Measurements from ENCODE around the gene SCYL1. TPM values are rescaled to one million over a fixed set of nuclear protein-coding genes. Genes with fewer than 3 reads are reported as not detected.

SCYL1 gene
- total RNA-seq, 1 experiment from 2014 or later, result 56.3 TPM

DNA sequence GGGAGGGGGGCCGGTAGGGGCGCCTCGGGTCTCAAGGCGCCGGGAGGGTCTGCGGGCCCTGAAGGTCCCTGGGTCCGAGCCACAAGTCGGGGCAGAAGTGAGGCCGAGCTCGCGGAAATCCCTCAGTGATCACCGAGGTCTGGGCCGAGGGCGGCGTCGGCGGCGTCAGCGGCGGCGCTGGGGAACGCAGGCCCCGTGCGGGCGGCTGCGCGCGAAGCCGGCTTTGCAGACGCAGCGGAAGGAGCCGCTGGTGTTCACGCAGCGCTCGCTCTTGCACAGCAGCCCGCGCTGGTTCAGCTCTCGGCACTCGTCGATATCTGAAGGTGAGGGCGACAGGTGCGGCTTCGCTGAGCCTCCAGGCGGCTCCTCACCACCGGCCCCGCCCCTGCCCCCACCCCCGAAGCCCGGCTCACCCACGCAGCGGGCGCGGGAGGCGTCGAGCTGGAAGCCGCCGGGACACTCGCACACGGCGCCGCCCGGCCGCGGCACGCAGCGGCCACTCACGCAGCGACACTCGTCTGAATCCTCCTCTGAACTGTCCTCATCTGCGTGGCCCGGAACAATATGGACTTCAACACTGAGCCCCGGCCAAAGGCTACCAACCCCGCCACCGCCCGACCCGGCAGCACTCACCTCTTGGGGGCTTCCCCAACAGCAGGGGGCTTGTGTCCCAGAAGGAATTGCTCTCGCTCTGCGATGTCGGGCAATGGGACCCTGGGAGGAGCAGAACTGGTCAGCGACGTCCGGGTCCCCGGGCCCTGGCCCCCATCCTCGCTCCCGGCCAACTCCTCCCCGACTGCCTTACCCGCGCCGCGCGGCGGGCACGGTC, 14.2 kb downstream of the SCYL1 start:
- DNase-seq, result no peak
- H3K9me3 ChIP-seq, result no peaks in the 10 kb centered on the region
- H3K36me3 ChIP-seq, result peaks cover 33% of the 10 kb centered on the region
- no peaks in the 10 kb centered on the region for H3K27me3 ChIP-seq
- H3K4me3 ChIP-seq, result no peak overlapping the region

DNA sequence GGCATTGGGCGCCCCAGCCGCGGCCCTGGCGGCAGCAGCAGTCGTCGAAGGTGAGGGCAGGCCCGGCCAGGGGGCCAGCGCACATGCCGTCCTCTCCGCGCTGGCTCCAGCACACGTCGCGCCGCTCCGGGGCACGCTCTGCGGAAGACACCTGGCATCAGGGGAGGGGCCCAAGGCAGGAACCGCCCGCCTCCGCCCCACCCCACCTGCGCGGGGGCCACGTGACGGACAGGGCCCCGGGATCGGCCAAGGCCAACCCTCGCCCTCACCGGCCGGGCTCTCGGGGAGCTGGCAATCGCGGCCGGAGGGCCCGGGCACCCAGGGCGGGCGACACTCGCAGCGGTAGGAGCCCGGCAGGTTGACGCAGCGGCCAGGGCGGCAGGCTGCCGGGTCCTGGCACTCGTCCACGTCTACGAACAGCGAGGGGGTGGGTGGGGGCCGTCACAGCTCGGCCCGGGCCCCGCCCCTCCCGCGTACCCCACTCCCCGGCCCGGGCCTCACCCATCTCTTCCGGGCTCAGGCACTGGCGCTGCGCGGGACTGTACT, 14.9 kb downstream of the SCYL1 start:
- no peak for DNase-seq
- H3K36me3 ChIP-seq, result peaks cover 35% of the 10 kb centered on the region
- no peak overlapping the region for H3K4me3 ChIP-seq
- no peaks in the 10 kb centered on the region for H3K9me3 ChIP-seq
- H3K27me3 ChIP-seq, result no peaks in the 10 kb centered on the region

DNA sequence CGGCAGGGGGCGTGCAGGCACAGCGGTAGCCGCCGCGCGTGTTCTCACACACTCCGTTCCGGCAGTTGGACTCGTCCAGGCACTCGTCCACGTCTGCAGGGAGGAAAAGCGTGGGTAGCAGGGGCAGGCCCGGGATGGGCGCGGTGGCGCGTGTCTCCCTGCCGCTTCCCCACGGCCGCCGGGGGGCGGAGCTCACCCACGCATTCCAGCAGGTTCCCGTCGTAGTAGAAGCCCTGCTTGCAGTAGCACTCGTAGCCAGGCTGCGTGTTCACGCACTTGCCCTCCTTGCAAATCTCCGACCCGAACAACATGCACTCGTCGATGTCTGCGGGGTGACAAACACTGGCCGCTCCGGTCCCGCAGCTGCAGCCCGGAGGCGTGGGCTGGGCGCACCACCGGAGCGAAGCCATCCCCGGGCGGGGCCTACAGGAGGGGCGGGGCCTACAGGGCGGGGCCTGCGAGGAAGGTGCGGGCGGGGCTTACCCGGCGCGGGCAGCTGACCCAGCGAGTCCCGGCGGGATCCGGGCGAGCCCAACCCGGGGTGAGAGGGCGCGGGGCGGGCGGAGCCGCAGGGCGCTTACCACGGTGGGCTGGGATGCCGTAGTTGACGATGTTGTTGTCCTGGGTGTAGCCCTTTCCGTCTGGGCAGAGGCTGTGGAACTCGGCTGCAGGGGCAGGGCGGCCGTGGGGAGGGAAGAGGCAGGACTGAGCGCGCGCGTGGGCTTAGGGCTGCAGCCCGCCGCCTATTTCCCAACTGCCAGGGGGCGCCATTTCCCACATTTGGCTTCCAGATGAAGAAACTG, 15.6 kb downstream of the SCYL1 start:
- H3K9me3 ChIP-seq, result no peaks in the 10 kb centered on the region
- H3K36me3 ChIP-seq, result peaks cover 40% of the 10 kb centered on the region
- no peaks in the 10 kb centered on the region for H3K27me3 ChIP-seq
- peak overlapping the region; percentile 22 for H3K4me3 ChIP-seq
- DNase-seq, result peak; percentile 79

DNA sequence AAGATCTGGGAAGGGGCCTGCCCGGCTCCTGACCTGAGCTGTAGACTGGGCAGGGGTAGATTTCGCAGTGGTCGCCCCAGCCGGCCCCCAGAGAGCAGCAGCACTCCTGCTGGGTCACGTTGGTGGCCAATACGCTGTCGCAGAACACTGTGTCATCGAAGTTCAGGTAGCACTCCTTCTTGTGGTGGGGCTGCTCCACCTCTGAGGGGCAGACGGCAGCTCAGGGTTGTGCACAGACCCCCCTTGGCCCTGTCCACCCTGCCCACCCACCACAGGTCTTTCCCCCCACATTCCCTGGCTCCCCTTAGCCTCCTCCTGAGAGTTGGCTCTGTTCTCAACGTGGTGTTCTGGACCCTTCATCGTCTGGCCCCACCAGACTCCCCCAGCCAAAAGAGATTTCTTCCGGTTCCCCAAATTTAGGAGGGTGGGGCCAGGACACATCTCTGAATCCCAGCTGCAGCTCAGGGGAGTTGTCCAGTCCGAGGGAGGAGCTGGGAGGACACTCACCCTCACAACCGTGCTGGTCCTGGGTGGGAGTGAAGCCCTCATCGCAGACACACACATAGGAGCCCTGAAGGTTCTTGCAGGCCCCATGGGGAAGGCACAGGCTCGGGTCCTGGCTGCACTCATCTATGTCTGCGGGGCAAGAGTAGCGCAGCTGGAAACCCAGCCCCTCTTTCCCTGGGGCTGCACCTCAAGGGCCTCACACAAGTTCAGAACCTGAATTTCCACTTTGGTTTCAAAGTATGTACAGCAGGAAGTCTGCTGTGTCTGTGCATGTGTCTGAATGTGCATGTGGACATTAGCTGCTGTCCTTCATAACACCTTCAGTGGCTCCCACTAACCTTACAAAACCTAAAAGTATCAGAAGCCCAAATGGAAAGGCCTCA, 16.5 kb downstream of the SCYL1 start:
- Histone ChIP-seq H3K36me3 (peaks cover 43% of the 10 kb centered on the region), H3K4me3 (peak overlapping the region; percentile 22), H3K27me3 (no peaks in the 10 kb centered on the region), H3K9me3 (no peaks in the 10 kb centered on the region)
- DNase-seq, result no peak

DNA sequence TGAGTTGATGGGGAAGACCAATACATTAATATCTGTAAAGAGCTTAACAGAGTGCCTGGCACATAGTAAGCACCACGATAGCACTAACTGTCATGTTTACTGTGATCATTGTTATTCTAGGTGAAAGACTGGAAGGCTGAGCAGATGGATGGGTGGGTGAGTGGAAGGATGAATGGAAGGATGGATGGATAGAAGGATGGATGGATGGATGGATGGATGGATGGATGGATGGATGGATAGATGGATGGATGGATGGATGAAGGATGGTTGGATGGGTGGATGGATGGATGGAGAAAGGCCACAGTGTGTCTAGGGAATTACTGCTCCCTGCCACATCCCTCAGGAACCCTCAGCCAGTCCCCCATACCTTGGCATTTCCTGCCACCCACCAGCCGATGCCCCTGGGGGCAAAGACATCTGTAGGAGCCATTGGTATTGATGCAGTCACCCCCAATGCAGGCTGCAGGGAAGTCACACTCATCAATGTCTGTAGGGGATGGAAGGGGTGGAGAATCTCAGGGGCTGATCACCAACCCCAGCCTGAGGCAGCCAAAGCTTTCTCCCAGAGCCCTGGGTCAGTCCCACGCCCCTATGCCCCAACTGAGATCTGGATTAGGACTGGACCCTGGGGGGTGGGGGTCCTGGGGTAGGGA, 18.0 kb downstream of the SCYL1 start:
- no peak for DNase-seq
- H3K36me3 ChIP-seq, result peaks cover 43% of the 10 kb centered on the region

DNA sequence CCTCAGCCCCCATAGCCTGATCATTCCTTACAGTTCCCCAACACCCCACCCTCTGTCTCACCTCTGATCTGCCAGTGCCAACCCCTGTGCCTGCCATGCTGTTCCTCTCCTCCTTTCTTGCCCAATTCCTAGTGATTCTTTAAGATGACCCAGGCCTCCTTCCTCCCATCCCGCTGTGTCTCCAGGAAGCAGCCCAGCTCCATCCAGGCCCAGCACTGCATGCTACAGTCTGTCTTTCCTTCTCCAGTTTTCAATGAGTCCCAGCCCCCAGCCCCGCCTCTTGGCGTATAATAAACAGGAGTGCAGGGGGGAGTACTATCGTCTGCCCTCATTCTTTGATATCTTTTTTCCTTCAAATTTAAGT, 21.0 kb downstream of the SCYL1 start:
- H3K36me3 ChIP-seq, result peaks cover 54% of the 10 kb centered on the region
- no peaks in the 10 kb centered on the region for H3K27me3 ChIP-seq
- DNase-seq, result no peak
- H3K9me3 ChIP-seq, result no peaks in the 10 kb centered on the region
- no peak overlapping the region for H3K4me3 ChIP-seq

More for the DNA sequence above, 18.0 kb downstream of the SCYL1 start:
- H3K27me3 ChIP-seq, result no peaks in the 10 kb centered on the region
- no peak overlapping the region for H3K4me3 ChIP-seq
- H3K9me3 ChIP-seq, result no peaks in the 10 kb centered on the region

DNA sequence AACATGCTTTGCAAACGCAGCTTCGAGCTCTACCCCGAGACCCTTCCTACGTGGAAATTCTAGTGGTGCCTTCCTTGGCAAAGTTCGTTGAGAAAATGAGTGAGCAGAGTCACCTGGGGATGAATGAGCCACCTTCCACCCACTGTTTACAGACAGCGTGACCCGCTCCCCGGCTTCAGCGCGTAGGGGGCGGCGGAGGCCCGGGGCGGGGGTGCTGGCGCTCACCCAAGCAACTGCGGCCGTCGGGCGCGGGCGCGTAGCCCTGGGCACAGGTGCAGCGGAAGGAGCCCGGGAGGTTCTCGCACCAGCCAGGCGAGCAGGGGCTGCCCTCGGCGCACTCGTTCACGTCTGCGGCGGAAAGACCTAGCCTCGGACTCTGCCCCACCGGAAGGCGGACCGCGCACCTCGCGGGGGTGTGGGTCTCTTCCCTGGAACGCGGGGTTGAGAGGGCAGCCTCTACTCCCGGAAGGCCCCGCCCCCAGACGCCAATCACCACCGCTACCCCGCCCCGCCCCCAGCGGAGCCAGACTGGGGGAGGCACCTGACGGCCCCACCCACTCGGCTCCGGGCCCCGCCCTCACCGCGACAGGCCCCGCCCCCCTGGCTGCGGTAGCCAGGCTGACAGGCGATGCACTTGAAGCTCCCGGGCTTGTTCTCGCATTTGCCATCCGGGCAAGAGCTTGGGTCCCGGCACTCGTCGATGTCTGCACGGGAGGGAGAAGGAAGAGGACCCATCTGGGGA, 21.5 kb downstream of the SCYL1 start:
- H3K9me3 ChIP-seq, result no peaks in the 10 kb centered on the region
- no peaks in the 10 kb centered on the region for H3K27me3 ChIP-seq
- H3K36me3 ChIP-seq, result peaks cover 54% of the 10 kb centered on the region
- no peak overlapping the region for H3K4me3 ChIP-seq
- DNase-seq, result no peak

DNA sequence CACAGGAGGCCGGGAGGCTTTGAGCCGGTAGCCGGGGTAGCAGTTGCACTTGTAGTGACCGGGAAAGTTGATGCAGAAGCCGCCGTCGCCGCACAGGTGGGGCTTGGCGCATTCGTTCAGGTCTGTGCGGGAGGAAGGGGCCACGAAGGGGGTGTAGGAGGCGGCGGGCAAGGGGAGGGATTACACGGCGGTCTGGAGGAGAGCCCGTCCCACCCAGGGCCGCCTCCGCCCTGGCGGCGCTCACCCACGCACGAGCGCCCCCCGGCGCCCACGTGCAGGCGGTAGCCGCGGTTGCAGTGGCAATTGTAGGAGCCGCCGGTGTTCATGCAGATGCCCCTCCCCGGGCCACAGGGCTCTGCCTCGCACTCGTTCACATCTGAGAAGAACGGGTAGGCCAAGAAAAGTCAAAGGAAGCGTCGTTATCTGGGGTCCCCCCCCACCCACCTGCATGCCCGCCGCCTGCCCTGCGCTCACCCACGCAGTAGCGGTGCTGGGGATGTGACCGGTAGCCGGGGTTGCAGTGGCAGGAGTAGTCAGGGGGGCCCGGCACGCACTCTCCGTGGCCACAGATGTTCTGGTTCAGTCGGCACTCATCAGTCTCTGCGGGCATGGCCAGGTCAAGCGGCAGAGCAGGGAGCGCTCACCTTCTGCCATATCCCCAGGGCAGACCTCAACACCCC, 22.7 kb downstream of the SCYL1 start:
- Histone ChIP-seq H3K27me3 (no peaks in the 10 kb centered on the region), H3K4me3 (no peak overlapping the region), H3K9me3 (no peaks in the 10 kb centered on the region), H3K36me3 (peaks cover 62% of the 10 kb centered on the region)
- no peak for DNase-seq

DNA sequence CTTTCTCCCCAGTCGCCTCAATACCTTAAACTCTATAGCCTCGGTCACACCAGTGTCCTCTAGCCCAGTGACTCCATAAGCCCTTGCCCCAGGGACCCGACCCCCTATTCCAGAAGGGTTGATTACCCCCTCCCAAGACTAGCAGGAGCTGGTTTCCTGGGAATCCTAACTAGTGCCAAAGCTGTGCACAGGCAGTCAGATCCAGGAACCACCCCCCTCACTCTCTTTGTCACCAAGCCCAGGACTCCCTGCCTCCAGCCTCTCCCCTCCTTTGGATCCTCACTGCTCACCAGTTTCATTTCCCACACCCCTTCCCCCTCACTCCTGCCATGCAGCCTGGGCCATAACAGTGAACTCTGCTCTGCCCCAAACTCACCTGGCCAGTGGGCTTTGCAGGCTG, 23.5 kb downstream of the SCYL1 start:
- Histone ChIP-seq H3K36me3 (peaks cover 66% of the 10 kb centered on the region), H3K9me3 (no peaks in the 10 kb centered on the region), H3K27me3 (no peaks in the 10 kb centered on the region), H3K4me3 (no peak overlapping the region)
- no peak for DNase-seq

DNA sequence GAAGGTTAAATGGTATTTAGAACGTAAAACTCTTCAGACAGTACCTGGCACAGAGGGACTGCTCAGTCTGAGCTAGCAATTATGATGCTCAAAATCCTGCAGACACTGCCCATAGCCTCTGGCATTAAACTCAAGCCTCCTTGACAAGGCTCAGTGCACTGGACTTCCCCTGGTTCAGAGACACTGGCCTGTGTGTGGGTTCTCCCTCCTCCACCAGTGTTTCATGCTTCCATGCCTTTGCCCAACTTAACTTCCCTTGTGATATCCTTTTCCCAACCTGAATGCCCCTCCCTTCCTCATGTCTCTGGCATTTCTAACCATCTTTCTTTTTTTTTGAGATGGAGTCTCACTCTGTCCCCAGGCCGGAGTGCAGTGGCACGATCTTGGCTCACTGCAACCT, 24.2 kb downstream of the SCYL1 start:
- H3K9me3 ChIP-seq, result no peaks in the 10 kb centered on the region
- H3K4me3 ChIP-seq, result no peak overlapping the region
- no peak for DNase-seq
- H3K27me3 ChIP-seq, result no peaks in the 10 kb centered on the region
- H3K36me3 ChIP-seq, result peaks cover 66% of the 10 kb centered on the region

DNA sequence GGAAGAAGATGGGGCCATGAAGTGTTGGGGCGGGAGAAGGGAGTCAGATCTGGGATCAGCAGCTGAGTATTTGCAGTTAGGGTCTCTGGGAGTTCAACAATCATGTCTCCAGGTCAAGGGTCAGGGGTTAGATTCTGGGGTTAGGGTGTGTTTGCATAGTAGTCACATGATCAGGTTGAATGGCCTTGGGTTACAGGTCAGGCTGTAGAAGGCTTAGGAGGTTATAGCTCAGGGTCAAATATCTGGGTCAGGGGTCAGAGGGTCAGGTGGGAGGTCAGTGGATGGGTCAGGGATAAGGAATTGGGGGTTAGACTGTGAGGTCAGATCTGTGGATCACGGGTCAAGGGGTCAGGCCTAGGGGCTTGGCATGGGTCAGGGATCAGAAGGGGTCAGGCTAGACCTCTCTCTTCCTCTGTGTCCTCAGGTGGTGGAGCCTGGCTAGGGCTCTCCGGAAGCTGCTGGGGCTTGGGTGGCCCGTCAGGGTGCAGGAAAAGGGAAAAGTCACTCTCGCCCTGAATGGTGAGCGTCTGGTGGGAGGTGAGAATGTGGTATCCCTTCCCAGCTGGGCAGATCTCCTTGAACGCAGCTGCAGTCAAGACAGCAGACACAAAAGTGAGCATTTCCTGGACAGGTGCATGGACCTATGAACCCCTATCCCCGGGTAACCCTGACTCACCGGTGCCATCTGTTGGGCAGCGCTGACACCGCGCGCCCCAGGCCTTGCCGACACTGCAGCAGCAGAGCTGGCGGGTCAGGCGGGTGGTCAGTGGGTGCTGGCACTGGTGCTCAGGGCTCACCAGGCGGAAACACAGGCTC, 26.9 kb downstream of the SCYL1 start:
- DNase-seq, result peak; percentile 60
- H3K9me3 ChIP-seq, result no peaks in the 10 kb centered on the region
- H3K4me3 ChIP-seq, result no peak overlapping the region
- peaks cover 69% of the 10 kb centered on the region for H3K36me3 ChIP-seq
- no peaks in the 10 kb centered on the region for H3K27me3 ChIP-seq

DNA sequence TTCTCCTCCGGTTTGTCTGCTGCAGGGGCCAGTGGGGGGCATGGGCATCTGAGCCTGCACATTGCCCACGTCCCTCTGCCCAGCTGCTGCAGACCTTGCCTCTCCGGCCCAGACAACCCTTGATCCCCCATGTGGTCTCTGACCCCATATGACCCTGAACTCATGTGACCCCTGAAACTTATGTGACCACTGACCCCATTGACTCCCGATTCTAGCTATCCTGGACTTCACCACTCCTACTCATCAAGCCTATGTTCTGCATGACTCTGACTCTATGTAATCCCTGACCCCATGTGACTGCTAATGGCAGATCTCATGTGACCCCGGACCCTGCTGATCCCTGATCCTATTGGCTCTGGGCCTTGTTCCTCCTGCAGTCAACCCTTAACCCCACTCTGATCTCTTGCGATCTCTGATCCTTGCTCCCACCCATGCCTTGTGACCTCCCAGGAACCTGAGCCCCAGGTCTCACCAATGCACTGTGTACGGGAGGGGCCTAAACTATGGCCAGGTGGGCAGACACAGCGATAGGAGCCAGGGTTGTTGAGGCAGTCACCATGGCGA, 27.6 kb downstream of the SCYL1 start:
- Histone ChIP-seq H3K27me3 (no peaks in the 10 kb centered on the region), H3K4me3 (no peak overlapping the region), H3K9me3 (no peaks in the 10 kb centered on the region), H3K36me3 (peaks cover 69% of the 10 kb centered on the region)
- DNase-seq, result no peak

DNA sequence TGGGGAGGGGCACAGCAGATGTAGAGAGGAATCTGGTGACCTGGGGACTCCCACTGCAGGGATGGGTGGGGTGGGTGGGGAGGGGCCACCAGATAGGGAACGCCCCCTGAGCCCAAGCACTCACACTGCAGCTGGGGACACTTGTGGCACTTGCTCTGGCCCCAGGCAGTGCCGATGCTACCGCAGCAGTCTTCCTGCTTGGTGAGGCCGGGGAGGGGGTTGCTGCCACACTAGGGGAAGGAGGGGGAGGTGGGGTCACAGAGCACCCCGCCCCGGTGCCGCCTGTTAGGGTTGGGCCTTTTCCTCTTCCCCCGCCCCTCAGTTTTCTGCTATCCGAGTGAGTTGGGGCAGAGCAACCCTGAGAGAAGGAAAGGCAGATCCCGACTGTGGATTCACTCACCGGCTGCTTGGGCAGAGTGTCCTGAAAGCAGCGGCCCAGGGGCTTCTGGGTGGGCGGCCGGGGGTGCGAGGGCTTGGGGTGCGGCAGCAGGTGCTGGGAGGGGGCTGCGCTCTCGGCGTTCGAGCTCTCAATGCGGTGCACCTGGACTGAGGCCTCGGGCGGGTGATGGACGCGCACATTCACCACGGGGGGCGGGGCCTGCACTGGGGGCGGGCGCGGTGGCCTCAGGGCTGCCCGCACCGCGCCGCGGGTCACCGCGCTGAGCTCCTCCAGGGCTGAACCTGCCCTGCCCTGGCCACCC, 28.6 kb downstream of the SCYL1 start:
- Histone ChIP-seq H3K27me3 (no peaks in the 10 kb centered on the region), H3K4me3 (no peak overlapping the region), H3K36me3 (peaks cover 62% of the 10 kb centered on the region), H3K9me3 (no peaks in the 10 kb centered on the region)
- no peak for DNase-seq

Measured in MG63 (cell line).